GM19239 (cell line): ENCODE measurements around the gene PRR30.
A peak's percentile ranks its signal among the peaks of the same experiment; 100 is the strongest.

Source experiments
- DNase-seq: peaks from one replicate; pipeline ENCODE4 v3.0.0; 2011; ENCODE audit warnings: low spot score; ENCODE audit not compliant: insufficient read length
- FAIRE-seq: peaks from 2 replicates; lab custom pipeline; 2011; peaks lifted over from hg19 to GRCh38; lab: Jason Lieb, UNC

PRR30 gene

DNA sequence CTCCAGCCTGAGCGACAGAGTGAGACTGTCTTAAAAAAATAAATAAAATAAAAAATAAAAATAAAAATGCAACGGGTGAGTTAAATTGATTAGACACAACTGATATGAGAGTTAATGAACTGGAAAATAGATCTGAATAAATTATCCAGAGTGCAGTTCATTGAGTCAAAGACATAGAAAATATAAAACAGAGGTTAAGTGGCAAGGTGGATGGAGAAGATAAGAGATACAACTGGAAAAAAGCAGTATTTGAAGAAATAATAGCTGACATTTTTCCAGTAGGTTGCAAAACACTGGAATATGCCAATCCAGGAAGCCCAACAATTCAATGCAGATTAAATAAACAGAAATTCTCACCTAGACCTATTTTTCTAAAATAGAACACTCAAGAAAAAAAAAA, 31.0 kb downstream of the PRR30 start:
- FAIRE-seq = no peak
- no peak for DNase-seq

DNA sequence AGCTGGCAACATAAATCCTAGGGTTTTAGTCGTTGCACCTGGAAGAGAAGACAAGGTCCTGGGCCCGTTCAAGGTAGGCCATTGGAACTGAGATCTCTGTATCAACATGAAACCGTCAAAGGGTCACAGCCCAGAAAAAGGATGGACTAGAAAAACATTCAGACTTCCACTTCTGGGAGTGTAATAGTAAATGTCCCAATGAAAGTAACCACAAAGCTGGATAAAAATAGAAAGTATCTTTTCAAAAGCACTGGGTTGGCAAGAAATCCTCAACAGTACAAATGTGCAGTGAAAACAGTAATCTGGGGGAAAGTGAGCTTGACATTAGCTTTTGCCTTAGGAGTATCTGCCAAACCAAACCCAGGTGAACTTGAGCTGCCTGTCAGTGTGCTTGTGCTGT, 33.2 kb downstream of the PRR30 start:
- DNase-seq (no peak), FAIRE-seq (no peak)

DNA sequence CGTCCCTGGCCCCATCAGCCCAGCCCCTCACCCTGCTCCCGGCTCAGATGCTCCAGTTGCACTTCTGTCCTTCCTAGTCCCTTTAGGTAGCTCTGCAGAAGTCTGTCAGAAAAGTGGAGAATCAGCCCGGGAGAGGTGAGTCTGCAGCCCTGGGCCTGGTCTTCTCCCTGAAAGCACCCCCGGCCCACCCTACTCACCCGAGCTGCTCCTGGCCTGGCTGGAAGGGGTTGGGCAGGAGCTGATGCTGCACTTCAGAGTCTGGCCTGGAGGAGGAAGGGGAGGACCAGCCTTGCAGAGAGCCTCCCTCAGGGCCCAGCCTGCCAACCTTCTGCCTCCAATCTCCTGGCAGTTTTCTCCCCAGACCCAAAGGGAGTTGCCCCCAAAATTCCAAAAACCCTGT, 36.9 kb downstream of the PRR30 start:
- FAIRE-seq (no peak), DNase-seq (no peak)

DNA sequence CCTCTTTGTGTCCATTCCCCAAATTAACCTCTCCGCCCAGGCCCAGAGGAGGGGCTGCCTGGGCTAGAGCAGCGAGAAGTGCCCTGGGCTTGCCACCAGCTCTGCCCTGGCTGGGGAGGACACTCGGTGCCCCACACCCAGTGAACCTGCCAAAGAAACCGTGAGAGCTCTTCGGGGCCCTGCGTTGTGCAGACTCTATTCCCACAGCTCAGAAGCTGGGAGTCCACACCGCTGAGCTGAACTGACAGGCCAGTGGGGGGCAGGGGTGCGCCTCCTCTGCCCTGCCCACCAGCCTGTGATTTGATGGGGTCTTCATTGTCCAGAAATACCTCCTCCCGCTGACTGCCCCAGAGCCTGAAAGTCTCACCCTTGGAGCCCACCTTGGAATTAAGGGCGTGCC, 39.2 kb downstream of the PRR30 start:
- FAIRE-seq = no peak
- DNase-seq = no peak

DNA sequence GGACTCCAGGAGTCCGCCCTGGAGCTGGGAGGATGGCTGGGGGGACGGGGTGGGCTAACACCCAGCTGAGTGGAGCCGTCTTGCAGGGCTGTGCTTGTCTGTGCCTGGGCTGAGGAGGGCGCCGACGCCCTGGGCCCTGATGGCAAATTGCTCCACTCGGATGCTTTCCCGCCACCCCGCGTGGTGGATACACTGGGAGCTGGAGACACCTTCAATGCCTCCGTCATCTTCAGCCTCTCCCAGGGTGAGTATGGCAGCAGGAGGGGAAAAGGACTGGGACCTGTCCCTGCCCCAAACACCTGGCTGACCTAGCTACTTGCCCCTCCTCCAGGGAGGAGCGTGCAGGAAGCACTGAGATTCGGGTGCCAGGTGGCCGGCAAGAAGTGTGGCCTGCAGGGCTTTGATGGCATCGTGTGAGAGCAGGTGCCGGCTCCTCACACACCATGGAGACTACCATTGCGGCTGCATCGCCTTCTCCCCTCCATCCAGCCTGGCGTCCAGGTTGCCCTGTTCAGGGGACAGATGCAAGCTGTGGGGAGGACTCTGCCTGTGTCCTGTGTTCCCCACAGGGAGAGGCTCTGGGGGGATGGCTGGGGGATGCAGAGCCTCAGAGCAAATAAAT, 39.8 kb downstream of the PRR30 start:
- DNase-seq (no peak), FAIRE-seq (no peak)

DNA sequence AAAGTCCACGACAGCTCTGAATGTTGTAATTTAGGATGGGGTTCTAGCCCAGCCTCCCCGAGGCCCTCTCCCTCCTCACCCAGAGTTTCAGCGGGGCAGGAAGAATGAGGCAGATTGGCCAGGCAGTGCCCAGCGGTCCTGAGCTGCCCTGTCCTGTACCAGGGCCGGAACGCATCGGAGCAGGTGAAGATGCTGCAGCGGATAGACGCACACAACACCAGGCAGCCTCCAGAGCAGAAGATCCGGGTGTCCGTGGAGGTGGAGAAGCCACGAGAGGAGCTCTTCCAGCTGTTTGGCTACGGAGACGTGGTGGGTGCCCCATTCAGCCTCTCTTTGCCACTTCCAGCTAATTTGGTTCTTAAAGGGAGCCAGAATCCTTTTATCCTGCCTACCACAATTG, 41.9 kb downstream of the PRR30 start:
- no peak for DNase-seq
- no peak for FAIRE-seq

DNA sequence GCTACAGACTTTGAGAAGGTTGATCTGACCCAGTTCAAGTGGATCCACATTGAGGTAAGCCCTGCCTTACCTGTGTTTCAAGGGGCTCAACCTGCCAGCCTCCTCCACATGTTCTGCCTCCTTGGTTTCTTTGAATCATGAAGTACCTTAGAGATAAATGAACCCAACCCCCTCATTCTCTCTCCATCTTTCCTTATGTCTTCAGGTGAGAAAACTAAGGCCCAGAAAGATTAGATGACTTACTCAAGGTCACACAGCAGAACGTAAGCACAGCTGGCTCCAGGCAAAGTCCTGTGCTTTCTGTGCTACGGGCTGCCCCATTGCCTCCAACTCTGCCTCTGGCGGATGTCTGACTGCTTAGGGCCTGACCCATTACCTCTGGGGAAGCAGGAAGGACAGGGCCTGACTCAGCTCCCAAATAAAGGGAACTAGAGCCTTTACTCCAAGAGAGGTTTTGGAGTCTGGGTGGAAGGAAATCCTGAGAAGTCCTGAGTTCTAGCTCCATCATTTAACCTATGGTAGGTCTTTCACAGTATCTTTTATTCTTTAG, 42.4 kb downstream of the PRR30 start:
- no peak for FAIRE-seq
- DNase-seq = no peak

DNA sequence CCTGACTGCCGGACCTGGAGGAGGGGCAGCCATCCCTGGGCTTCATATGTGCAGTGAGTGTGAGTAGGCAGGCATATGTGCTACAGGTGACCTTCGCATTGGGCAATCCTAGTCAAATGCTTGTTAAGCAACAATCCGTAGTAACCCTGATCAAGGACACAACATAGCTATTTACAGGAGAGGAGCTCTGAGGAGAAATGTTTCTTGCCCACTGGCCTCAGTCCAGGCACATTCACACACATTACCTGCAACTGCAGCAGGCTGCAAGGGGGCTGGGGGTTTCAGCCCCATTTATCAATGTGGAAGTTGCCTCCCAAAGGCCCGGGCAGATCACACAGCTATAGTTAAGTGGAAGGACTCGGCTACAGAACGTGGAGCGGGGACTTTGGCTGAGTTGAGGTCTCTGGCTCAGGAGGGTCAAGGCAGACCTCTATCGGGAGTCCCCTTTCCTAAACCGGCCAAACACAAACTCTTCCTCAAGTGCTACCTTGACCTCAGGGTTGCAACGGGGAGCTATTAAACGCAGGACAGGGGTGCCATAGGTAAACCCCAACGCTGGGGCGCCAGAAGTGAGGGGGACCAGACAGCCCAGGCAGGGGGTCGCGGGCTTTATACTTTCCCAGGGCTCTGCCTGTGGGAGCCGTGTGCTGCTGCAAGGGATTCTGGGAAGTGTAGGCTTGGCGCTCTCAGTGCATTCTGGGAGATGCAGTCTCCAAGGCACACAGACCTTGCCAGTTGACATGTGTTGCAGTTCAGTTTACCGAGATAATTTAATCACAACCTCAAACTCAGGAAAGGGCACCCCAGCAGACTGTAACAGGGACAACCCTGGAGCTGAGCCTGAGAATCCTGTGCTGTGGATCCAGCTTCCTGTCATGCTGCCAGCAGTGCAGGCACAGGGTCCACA, 43.2 kb downstream of the PRR30 start:
- FAIRE-seq (peak; percentile 80), DNase-seq (peak; percentile 86)

DNA sequence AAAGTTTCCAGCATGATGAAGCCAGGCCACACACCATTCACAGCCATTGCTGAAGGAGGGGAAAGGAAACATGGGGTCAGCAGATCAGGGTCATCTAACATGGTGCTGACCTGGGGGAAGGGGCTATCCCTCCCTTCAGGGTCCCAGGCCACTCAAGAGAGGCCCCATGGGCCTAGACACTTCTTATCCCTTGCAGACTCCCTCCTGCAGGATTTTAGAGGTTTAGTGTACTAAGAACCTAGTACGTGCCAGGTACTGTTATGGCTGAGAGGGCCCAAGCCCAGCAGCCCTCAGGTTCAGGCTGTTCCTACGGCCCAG, 43.8 kb downstream of the PRR30 start:
- FAIRE-seq (no peak), DNase-seq (no peak)

DNA sequence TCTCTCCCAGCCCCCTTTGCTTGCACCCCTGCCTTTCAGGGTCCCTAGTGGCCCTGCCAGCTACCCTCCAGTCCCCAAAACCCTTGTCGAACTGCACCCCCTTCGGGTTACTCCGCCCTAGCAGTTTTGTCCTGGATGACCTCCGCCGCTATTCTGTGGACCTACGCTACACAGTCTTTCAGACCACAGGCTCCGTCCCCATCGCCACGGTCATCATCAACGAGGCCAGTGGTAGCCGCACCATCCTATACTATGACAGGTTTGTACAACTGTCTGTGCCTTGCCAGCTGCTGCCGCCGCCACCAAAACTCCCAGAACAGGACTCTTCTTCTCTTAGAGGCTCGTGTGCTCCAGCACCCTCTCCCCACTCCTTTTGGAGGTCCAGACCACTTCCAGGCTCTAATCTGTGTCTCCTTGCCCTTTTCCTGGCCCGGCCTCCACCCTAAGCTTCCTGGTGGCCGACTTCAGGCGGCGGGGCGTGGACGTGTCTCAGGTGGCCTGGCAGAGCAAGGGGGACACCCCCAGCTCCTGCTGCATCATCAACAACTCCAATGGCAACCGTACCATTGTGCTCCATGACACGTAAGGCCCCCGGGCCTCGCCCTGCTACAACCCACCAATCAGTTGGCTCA, 44.7 kb downstream of the PRR30 start:
- FAIRE-seq (no peak), DNase-seq (no peak)

DNA sequence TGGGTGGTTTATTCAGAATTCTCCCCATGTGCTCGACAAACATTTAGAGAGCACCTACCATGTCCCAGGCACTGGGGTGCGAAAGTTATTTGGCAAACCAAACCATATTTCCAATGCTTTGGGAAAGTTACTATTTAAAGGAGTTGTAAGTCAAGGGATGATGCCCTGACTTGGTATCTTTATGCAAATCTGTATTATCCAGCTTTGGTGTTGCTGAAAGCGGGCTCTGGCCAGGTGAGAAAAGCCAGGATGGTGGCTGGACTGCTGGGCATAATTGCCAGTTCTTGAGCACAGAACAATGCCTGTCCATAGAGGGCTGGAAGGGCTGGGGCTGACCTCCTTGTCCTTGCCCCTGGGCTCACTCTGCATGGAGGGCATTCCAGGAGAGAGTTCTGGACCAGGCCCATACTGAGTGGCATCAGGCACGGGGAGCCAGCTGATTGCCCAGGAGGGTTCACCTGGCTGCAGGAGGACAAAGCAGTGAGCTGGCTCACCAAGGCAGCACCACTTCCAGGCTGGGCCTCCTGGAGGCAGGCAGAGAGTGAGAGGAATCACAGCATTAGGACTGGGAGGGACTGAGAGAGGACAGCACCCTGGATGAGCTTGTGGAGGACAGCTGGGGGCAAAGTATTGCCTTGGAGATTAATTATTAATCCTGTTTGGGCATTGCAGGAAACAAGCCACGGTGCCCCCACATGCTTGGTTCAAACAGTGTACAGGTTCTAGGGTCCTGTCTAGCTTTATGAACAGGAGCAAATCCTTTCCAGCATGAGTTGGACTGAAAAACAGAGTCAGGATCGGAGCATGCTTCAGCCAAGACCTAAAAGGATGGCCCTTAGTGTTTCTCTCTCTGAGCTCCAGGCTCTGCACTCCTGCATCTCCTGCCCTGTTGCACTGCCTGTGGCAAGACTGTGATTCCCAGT, 45.5 kb downstream of the PRR30 start:
- no peak for DNase-seq
- FAIRE-seq = no peak

DNA sequence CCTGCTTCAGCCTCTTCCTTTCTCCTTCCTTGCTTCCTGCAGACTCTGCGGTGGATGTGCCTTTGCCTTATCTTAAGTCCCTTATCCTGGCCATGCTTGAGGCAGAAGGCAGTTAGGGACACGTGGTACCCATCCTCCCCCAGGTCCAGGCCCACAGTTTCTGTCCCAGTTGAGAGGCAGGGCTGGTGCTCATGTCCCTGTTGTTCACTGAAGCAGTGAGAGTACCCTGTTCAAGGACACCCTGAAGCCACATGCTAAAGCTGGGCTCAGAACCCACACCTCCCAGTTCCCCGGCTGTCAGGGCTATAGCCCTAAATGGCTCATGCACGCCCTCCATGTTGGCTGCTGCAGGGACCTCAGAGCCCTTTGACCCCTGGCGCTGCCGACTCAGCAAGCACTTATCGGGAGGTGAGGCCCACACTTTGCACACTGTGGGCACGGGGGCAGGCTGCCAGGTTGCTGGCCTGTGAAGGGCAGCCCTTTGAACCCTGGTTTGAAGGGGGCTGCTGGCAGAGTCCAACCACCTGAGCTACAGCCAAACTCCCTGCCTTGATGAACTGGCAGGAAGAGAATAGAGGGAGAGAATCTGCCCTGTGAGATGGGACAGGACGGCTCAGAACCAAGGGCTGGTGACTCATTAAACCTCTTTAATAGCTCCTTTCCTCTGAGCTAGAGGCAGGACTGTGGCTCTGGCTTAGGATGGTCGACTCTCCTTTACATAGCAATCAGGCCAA, 46.3 kb downstream of the PRR30 start:
- no peak for FAIRE-seq
- no peak for DNase-seq

DNA sequence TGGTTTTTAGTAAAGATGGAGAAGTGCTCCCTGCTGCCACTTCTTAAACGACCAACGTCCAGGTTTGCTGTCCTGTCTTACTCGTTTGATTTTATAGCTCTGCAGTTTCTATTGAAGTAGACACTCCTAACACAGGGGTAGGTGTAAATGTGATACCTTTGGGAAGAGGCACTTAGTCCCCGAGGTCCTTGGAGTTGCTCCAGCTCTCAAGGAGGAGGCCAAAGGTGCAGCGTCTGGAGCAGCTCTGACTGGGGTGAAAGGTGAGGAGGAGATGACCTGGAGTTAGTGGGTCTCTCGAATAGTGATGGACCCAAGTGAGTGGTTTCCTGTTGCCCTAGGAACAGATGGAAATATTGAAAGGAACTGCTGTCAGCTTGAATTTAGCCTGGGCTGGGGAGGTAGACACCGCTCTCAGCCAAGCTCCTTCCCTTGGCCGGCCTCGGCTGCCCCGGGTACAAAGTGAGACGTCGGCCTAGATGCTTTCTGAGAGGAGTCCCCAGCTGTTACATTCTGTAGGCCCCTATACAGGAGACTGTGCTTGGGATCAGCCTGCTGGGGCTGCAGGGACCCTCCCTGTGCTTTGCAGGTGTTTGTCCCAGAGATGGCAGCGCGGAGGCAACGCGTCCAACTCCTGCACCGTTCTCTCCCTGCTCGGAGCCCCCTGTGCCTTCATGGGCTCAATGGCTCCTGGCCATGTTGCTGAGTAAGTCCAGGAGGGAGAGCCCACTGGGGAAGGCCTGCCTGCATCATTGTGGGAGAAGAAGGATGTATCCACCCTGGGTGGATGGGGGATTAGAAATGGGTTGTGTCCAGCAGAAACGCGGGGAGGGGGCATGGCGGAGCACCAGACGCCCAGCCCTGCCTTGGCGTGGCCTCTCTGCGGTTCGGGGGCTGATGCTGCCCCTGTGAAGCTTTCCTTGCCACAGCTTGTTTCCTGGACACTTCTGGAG, 47.2 kb downstream of the PRR30 start:
- DNase-seq (no peak), FAIRE-seq (no peak)

DNA sequence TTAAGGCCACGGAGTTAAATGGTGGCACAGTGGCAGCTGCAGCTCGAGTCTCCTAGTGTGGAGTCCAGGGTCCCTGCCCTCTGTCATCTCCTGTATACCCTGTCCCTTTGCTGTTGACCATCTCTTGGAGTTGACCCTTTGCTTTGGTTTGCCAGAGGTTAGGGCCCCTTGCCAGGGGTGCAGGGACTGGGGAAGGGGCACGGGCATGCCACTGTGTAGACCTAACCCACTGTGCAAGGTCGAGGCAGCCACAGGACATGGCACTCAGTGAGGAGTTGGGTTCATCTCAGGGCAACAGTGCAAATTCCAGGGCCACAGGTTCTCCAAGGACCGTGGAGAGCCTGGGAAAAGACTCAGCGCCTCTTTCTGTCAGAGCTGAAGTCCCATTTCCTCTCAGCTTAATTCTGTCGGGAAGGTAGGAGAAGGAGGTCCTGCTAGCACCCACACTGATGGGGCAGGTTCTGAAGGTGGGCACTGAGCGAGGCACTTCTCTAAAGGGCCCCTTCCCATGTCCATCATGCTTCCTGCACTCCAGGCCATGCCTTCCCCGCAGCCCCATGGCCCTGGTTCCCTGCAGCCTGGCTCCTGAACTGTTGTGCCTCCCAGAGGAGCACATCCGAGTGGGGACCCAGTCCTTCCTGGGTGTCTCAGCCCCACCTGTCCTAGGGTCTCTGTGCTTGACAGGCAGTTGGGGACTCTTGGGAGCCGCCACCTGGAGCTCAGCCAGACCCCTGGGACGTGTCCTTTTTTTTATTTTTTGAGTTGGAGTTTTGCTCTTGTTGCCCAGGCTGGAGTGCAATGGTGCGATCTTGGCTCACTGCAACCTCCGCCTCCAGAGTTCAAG, 49.9 kb downstream of the PRR30 start:
- FAIRE-seq = no peak

DNA sequence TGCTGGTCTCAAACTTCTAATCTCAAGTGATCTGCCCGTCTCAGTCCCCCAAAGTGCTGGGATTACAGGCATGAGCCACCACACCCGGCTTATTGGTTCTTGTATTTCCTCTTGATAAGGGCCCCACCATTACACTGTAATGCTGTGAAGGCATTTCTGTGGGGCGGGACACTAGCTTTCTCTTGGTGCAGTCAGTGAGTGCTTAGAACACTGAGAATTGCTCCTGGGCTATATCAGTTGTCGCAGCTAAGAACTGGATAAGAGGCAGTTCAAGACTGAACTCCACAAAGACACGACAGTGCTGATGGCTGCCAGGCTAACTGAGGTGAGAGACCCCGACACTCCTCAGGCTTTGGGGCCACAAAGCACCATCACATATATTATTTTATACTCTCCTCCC, 50.6 kb downstream of the PRR30 start:
- DNase-seq = no peak
- FAIRE-seq = no peak

More for the DNA sequence above, 49.9 kb downstream of the PRR30 start:
- DNase-seq = no peak

DNA sequence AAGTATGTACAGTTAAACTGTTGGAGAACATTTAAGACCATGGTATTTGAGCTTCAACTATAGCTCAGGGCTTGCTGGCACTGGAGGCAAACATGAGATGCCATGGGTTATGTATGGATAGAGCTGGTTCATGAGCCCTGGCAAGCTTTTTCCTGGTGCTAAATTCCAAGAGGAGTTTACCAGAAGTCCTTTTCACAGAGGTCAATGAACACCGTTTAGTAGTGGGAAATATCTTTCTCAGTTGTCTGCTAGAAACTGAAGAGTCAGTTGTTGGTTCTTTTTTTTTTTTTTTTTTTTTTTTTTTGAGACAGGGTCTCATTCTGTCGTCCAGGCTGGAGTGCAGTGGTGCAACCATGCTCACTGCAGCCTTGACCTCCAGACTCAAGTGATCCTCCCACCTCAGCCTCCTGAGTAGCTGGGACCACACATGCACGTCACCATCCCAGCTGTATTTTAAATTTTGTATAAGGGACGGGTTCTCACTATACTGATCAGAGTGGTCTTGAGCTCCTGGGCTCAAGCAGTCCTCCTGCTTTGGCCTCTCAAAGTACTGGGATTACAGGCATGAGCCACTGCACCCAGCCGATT, 51.3 kb downstream of the PRR30 start:
- FAIRE-seq (no peak), DNase-seq (no peak)
